Body of pancreas (tissue), 4 donors: ENCODE measurements around the gene RNF112. TPM values are rescaled to one million over a fixed set of nuclear protein-coding genes. Genes with fewer than 3 reads are reported as not detected.

Source experiments
- ATAC-seq: fragments of 150-250 bp; one replicate; pipeline ENCODE4 v1.9.1; 2016
- DNase-seq, 4 donors: peaks; one replicate each; pipeline ENCODE4 v3.0.0-alpha.2; 2019
- H3K27ac ChIP-seq, 4 donors: fragments of 200-600 bp; sonication (generic); 1 replicate in 3 of 4; 2 replicates in 1 of 4; pipeline versions ENCODE4 v1.5.1 to v1.6.1; 2016 to 2019; ENCODE audit warnings: mild to moderate bottlenecking in 1 of 4, mixed read lengths in 1 of 4, moderate library complexity in 1 of 4
- H3K27me3 ChIP-seq, 2 donors: fragments of 200-600 bp; sonication (generic); one replicate each; pipeline ENCODE4 v1.6.0; 2016; ENCODE audit warnings: mild to moderate bottlenecking in 1 of 2
- H3K36me3 ChIP-seq, 2 donors: fragments of 200-600 bp; sonication (generic); replicated peaks in 1 of 2; 2 replicates each; pipeline ENCODE4 v1.5.1; 2016; ENCODE audit warnings: low read depth in 2 of 2; ENCODE audit not compliant: insufficient read depth in 1 of 2
- H3K4me1 ChIP-seq: fragments of 200-600 bp; sonication (generic); one replicate; pipeline ENCODE4 v1.6.0; 2016
- H3K4me3 ChIP-seq, 2 donors: fragments of 200-600 bp; sonication (generic); 1 replicate in 1 of 2; 2 replicates in 1 of 2; pipeline ENCODE4 v1.5.1; 2016 to 2019
- H3K9me3 ChIP-seq, 3 donors: fragments of 200-600 bp; sonication (generic); 1 replicate in 2 of 3; 2 replicates in 1 of 3; pipeline ENCODE4 v1.5.1; 2016
- CTCF ChIP-seq, 7 experiments: fragments of 450-650 bp in 4 of 7; fragments of 200-600 bp in 3 of 7; sonication (generic) in 3 of 7; IDR thresholded peaks; one replicate each; pipeline ENCODE4 v1.5.1; 2016 to 2019; ENCODE audit warnings: antibody characterized with exemption in 7 of 7
- POLR2A ChIP-seq, 3 donors: fragments of 450-650 bp; IDR thresholded peaks; one replicate each; pipeline ENCODE4 v1.6.1; 2016; ENCODE audit warnings: antibody characterized with exemption in 3 of 3, mild to moderate bottlenecking in 2 of 3
- WGBS, 2 donors: methylation state at CpG; one replicate each; pipeline ENCODE4 v1.1.5; 2017; 5-methylcytosine and 5-hydroxymethylcytosine counted together
- intact Hi-C: fragments of 100-400 bp; cut with DNase I; formaldehyde crosslinking; loops from one replicate; pipeline ENCODE4 v1.15.1; 2023
- total RNA-seq, 2 donors: library from RNA; depleted of rRNA; stranded (reverse); fragments of >200 nt; gene quantifications; one replicate each; pipeline ENCODE4 v1.1.0, GENCODE V29; 2016

Gene RNF112
- total RNA-seq, 2 donors from 2014 or later = 0.52 to 5.9 TPM

DNA sequence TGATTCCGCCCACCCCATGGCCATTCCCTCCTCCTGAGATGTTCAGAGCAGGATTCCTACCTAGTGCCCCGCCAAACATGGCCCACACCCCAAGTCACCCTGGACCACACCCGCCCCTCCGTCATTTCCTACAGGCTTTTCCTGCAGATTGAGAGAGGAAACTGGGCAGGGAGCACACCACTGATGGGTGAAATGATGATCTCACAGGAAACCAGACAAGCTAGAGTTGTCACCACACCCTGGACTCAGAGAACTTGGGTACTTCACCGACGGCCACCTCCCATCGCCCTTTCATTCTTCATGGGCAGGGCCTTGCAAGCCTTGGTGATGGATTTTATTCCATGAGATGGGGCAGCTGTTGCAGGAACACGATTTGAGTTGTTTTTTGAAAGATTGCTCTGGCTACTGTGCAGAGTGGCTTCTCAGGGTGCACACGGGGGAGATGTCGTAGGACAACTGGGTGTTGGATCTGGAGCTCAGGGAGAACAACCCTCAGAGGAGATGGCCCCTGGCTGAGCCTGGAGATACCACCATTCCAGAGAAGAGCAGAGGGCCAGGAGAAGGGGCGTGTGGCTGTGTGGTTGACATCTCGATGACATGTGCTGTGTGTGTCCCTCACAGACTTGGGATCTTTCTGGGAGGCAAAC, 41.1 kb upstream of the RNF112 start:
- intact Hi-C loops = loop anchor here (5.0 kb wide), 1 partner anchor 77 kb away; no protein-coding TSS in a partner anchor
- H3K27ac ChIP-seq = no peak overlapping the region
- no peak overlapping the region for H3K4me3 ChIP-seq
- H3K27me3 ChIP-seq = no peaks in the 10 kb centered on the region
- DNase-seq (peak in 1 of 4 donors; percentile 9), ATAC-seq (no peak)
- H3K36me3 ChIP-seq = no peaks in the 10 kb centered on the region
- H3K9me3 ChIP-seq = no peaks in the 10 kb centered on the region
- no peak for TF ChIP-seq CTCF (IDR thresholded peaks at IDR 0.05)
- TF ChIP-seq POLR2A (IDR thresholded peaks at IDR 0.05) = no peak
- H3K4me1 ChIP-seq = peaks cover 3% of the 10 kb centered on the region
- WGBS, 2 donors = 84 to 86% methylated on average over 12 of the region's 12 CpGs

DNA sequence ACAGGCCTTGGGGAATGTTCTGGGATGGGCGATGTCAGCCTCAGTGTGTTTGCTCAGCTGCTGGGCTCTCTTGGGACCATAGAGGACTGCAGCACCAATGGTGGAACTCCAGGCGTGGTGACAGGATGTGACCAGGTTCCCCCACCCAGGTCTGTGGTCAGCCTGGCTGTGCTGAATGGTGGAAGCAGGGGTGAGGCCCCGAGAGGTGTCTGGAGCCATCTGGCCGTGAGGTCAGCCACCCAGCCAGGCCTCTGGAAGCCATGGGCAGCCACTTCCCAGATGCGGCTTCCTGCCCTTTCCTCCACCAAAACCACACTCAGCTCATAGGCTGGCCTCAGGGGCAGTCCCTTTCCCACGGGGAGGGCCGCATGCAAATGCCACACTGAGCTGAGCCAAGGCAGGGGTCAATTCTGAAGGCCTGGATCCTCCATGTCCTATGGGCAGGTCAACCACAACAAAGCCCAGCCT, 40.5 kb upstream of the RNF112 start:
- peak in 1 of 4 donors; percentile 26 for DNase-seq
- Histone ChIP-seq H3K4me1 (no peaks in the 10 kb centered on the region), H3K9me3 (no peaks in the 10 kb centered on the region), H3K4me3 (no peak overlapping the region), H3K27me3 (no peaks in the 10 kb centered on the region), H3K36me3 (no peaks in the 10 kb centered on the region), H3K27ac (no peak overlapping the region)
- TF ChIP-seq POLR2A (IDR thresholded peaks at IDR 0.05) = no peak
- no peak for TF ChIP-seq CTCF (IDR thresholded peaks at IDR 0.05)
- intact Hi-C loops = no loop called here
- no peak for ATAC-seq
- WGBS, 2 donors = 60 to 82% methylated on average over 6 to 7 of the region's 7 CpGs

GRCh38 chr17:19371259-19372010, 39.6 kb upstream of the RNF112 start:
- H3K9me3 ChIP-seq = no peaks in the 10 kb centered on the region
- DNase-seq (peak in 1 of 4 donors; percentile 2), ATAC-seq (no peak)
- no peak overlapping the region for H3K27ac ChIP-seq
- no peaks in the 10 kb centered on the region for H3K4me1 ChIP-seq
- no peak for TF ChIP-seq CTCF (IDR thresholded peaks at IDR 0.05)
- TF ChIP-seq POLR2A (IDR thresholded peaks at IDR 0.05) = no peak
- no peaks in the 10 kb centered on the region for H3K36me3 ChIP-seq
- intact Hi-C loops = no loop called here
- 72 to 88% methylated on average over 7 of the region's 7 CpGs for WGBS, 2 donors
- H3K4me3 ChIP-seq = no peak overlapping the region
- no peaks in the 10 kb centered on the region for H3K27me3 ChIP-seq

GRCh38 chr17:19372011-19372370, 39.0 kb upstream of the RNF112 start:
- Histone ChIP-seq H3K36me3 (no peaks in the 10 kb centered on the region), H3K4me3 (no peak overlapping the region), H3K9me3 (no peaks in the 10 kb centered on the region), H3K27me3 (no peaks in the 10 kb centered on the region), H3K27ac (no peak overlapping the region), H3K4me1 (peaks cover 2% of the 10 kb centered on the region)
- peak in 1 of 4 donors; percentile 5 for DNase-seq
- intact Hi-C loops = no loop called here
- TF ChIP-seq POLR2A (IDR thresholded peaks at IDR 0.05) (no peak), CTCF (IDR thresholded peaks at IDR 0.05) (no peak)
- WGBS, 2 donors = 73 to 85% methylated on average over 9 of the region's 9 CpGs
- ATAC-seq = no peak
